SU-DHL-6 (cell line): ENCODE measurements around the gene MTCL1.

ENCODE experiments used
- H2AFZ ChIP-seq: fragments of 200-600 bp; sonication (generic); 2 replicates; pipeline ENCODE4 v1.6.1; 2014; ENCODE audit warnings: low read depth, mild to moderate bottlenecking, moderate library complexity, mixed read lengths, antibody characterized with exemption, low read length; ENCODE audit not compliant: severe bottlenecking
- H3F3A ChIP-seq: fragments of 200-600 bp; shearing (Covaris generic); 2 replicates; pipeline ENCODE4 v1.6.0; 2016; ENCODE audit warnings: antibody characterized with exemption, mild to moderate bottlenecking; ENCODE audit not compliant: insufficient read depth
- H3K27ac ChIP-seq: fragments of 200-600 bp; sonication (generic); 2 replicates; pipeline ENCODE4 v1.5.1; 2016; ENCODE audit warnings: low read depth, mild to moderate bottlenecking, low read length, moderate library complexity, mixed read lengths
- H3K27me3 ChIP-seq: fragments of 200-600 bp; sonication (generic), shearing (Covaris generic); 2 replicates; pipeline ENCODE4 v1.6.0; 2014; ENCODE audit warnings: mild to moderate bottlenecking, low read length
- H3K36me3 ChIP-seq: fragments of 200-600 bp; sonication (generic); 2 replicates; pipeline ENCODE4 v1.6.1; 2014; ENCODE audit warnings: mild to moderate bottlenecking, low read length, mixed read lengths
- H3K4me2 ChIP-seq: fragments of 300-600, 200-600 bp; shearing (Covaris generic), sonication (generic); 2 replicates; pipeline ENCODE4 v1.6.0; 2014; ENCODE audit warnings: low read length, low read depth, mild to moderate bottlenecking; ENCODE audit not compliant: poor library complexity, severe bottlenecking
- H3K4me3 ChIP-seq: fragments of 200-600 bp; sonication (generic); 2 replicates; pipeline ENCODE4 v1.5.1; 2014; ENCODE audit warnings: antibody characterized with exemption, low read length, mild to moderate bottlenecking, mixed read lengths; ENCODE audit not compliant: insufficient read depth, poor library complexity, severe bottlenecking
- H3K79me2 ChIP-seq: fragments of 200-600 bp; sonication (generic); 2 replicates; pipeline ENCODE4 v1.6.1; 2014; ENCODE audit warnings: mild to moderate bottlenecking, low read length, moderate library complexity; ENCODE audit not compliant: insufficient read depth
- H3K9ac ChIP-seq: fragments of 200-600 bp; sonication (generic); 2 replicates; pipeline ENCODE4 v1.7.0; 2014; ENCODE audit warnings: mild to moderate bottlenecking, low read length
- H3K9me2 ChIP-seq: fragments of 200-600 bp; sonication (generic); replicated peaks from 2 replicates; pipeline ENCODE4 v1.6.1; 2014; ENCODE audit warnings: low read length; ENCODE audit not compliant: insufficient read depth
- H3K9me3 ChIP-seq: fragments of 200-600 bp; sonication (generic); 2 replicates; pipeline ENCODE4 v1.6.1; 2014; ENCODE audit warnings: low read length, mixed read lengths; ENCODE audit not compliant: insufficient read depth
- H4K20me1 ChIP-seq: fragments of 200-600 bp; sonication (generic); 2 replicates; pipeline ENCODE4 v1.6.1; 2014; ENCODE audit warnings: low read depth, mild to moderate bottlenecking, antibody characterized with exemption, low read length, moderate library complexity, mixed read lengths
- EZH2phosphoT487 ChIP-seq: fragments of 200-600 bp; sonication (generic), shearing (Covaris generic); conservative IDR thresholded peaks from 2 replicates; pipeline ENCODE4 v1.6.1; 2018; ENCODE audit warnings: mild to moderate bottlenecking, antibody characterized with exemption, low read length, moderate library complexity, mixed read lengths
- TF ChIP-seq, protein P1 (sequence below): fragments of 200-600 bp; sonication (generic); IDR thresholded peaks from one replicate; pipeline ENCODE4 v1.5.1; 2017; ENCODE audit warnings: antibody characterized with exemption, mild to moderate bottlenecking, low read length, moderate library complexity; ENCODE audit not compliant: insufficient read depth, poor library complexity, severe bottlenecking

The MTCL1 gene

DNA sequence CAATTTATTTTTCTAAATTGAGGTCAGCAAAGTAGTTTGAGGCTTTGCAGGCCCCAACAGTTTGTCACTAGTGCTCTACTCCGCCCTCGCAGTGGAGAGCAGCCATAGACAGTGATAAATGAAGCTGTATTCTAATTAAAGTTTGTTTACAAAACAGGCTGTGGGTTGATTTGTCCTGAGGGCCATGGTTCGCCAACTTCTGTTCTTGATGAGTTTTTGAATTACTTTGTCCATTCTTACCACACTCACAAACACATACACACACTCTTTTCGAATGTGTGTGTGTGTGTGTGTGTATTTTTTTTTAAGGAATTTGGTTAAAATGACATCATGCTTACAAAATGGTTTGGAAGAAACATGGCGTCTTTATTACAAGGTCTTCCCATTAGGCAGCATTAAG, 68.6 kb downstream of the MTCL1 start:
- H3F3A ChIP-seq, result no peaks in the 10 kb centered on the region
- H3K36me3 ChIP-seq, result no peaks in the 10 kb centered on the region
- no peak overlapping the region for H3K9ac ChIP-seq
- H3K27me3 ChIP-seq, result no peaks in the 10 kb centered on the region
- H3K27ac ChIP-seq, result no peak overlapping the region
- TF ChIP-seq, protein P1, sequence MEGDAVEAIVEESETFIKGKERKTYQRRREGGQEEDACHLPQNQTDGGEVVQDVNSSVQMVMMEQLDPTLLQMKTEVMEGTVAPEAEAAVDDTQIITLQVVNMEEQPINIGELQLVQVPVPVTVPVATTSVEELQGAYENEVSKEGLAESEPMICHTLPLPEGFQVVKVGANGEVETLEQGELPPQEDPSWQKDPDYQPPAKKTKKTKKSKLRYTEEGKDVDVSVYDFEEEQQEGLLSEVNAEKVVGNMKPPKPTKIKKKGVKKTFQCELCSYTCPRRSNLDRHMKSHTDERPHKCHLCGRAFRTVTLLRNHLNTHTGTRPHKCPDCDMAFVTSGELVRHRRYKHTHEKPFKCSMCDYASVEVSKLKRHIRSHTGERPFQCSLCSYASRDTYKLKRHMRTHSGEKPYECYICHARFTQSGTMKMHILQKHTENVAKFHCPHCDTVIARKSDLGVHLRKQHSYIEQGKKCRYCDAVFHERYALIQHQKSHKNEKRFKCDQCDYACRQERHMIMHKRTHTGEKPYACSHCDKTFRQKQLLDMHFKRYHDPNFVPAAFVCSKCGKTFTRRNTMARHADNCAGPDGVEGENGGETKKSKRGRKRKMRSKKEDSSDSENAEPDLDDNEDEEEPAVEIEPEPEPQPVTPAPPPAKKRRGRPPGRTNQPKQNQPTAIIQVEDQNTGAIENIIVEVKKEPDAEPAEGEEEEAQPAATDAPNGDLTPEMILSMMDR, result no peak
- TF ChIP-seq EZH2phosphoT487, result no peak
- H3K9me3 ChIP-seq, result no peaks in the 10 kb centered on the region
- no peaks in the 10 kb centered on the region for H3K79me2 ChIP-seq
- H3K9me2 ChIP-seq, result no peaks in the 10 kb centered on the region
- H2AFZ ChIP-seq, result no peak overlapping the region
- H3K4me3 ChIP-seq, result no peak overlapping the region
- H3K4me2 ChIP-seq, result no peak overlapping the region
- no peaks in the 10 kb centered on the region for H4K20me1 ChIP-seq

DNA sequence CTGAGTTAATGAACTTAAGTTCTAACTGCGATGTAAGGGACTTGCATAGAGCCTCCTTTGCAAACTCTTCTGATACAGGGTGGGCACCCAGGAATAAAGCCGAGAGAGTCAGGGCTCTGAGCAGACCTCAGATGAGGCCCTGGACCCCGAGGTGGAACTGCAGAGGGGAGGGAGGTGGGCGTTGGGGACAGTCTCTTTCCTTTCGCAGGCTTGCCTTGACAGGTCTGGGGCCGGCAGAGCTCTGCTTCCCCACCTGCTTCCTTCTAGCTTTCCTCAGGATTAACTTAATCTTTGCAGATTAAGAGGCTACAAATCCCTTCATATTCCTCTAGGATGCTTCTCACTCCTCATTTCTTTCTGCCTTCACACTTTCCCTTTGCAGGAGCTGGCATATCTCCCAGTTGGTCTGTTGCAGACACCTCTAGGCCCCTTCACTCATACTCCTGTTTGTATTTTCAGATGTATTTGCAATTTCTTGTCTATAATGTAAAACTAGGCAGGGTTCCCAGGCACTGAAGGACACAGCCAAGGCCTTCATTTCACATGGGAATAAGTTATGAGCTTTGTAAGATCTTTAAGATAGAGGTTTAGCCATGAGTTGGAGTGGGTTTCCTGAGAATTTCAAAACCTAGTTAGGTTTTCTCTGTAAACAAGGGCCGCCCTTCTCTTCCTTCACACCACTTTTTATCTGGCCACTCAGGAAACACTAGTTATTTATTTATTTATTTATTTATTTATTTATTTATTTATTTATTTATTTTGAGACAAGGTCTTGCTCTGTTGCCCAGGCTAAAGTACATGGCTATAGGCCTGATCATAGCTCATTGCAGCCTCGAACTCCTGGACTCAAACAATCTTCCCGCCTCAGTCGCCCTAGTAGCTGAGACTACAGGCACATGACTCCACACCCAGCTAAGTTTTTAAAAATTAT, 70.9 kb downstream of the MTCL1 start:
- Histone ChIP-seq H3K27ac (no peak overlapping the region), H3K79me2 (no peaks in the 10 kb centered on the region), H3K9ac (no peak overlapping the region), H3K9me2 (no peaks in the 10 kb centered on the region), H4K20me1 (no peaks in the 10 kb centered on the region), H3F3A (no peaks in the 10 kb centered on the region), H3K27me3 (no peaks in the 10 kb centered on the region), H3K36me3 (no peaks in the 10 kb centered on the region), H2AFZ (no peak overlapping the region), H3K4me2 (no peak overlapping the region), H3K9me3 (no peaks in the 10 kb centered on the region), H3K4me3 (no peak overlapping the region)
- TF ChIP-seq EZH2phosphoT487, result no peak
- TF ChIP-seq, protein P1, result no peak

DNA sequence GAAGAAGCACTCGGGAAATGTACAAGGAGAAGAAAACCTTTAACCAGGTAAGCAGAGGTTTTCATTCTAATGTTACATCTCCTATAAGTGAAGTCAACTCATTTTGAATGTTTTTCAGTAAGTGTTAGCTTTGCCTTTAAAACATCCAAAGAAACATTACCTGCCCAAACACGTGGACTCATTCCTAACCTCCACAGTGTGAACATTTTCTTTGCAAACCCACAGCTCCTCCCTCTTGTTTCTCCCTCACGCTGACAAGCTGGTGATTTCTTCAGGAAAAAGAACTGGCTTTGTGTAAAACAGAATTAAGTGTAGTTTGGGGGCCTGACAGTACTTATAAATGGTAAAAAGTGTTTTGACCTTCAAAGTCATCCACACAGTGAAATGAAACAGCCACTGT, 72.5 kb downstream of the MTCL1 start:
- TF ChIP-seq, protein P1, result no peak
- TF ChIP-seq EZH2phosphoT487, result no peak
- H3K4me2 ChIP-seq, result no peak overlapping the region
- H3K36me3 ChIP-seq, result no peaks in the 10 kb centered on the region
- H4K20me1 ChIP-seq, result no peaks in the 10 kb centered on the region
- H3K9me3 ChIP-seq, result no peaks in the 10 kb centered on the region
- H3K79me2 ChIP-seq, result no peaks in the 10 kb centered on the region
- H3K27ac ChIP-seq, result no peak overlapping the region
- no peaks in the 10 kb centered on the region for H3F3A ChIP-seq
- no peak overlapping the region for H3K9ac ChIP-seq
- H3K9me2 ChIP-seq, result no peaks in the 10 kb centered on the region
- no peaks in the 10 kb centered on the region for H3K27me3 ChIP-seq
- no peak overlapping the region for H3K4me3 ChIP-seq
- no peak overlapping the region for H2AFZ ChIP-seq
